OCI-LY7 (cell line): Measurements from ENCODE around the gene SLCO4C1. TPM values are rescaled to one million over a fixed set of nuclear protein-coding genes. Genes with fewer than 3 reads are reported as not detected.

Source experiments
- BruUV-seq: library from RNA; stranded (reverse); fragments of 400-500 nt; replicated peaks from 2 replicates; lab custom pipeline; 2021; lab: Mats Ljungman, UMichigan
- CTCF ChIA-PET: fragments of 300-600 bp; sonication (Branson Sonifier 250); formaldehyde crosslinking; loops from one replicate; lab custom pipeline; 2022; ENCODE audit warnings: antibody characterized with exemption; ENCODE audit not compliant: unreplicated experiment; lab: Charles Lee
- POLR2A ChIA-PET: fragments of 300-600 bp; sonication (Branson Sonifier 250); formaldehyde crosslinking; loops from one replicate; lab custom pipeline; 2022; ENCODE audit warnings: antibody characterized with exemption; lab: Charles Lee
- DNase-seq: peaks from one replicate; pipeline ENCODE4 v3.0.0-alpha.2; 2015; ENCODE audit warnings: low spot score
- H2AFZ ChIP-seq: fragments of 200-600 bp; sonication (generic), shearing (Covaris generic); 2 replicates; pipeline ENCODE4 v1.6.1; 2014; ENCODE audit warnings: mild to moderate bottlenecking, antibody characterized with exemption, low read length, moderate library complexity
- H3K27ac ChIP-seq: fragments of 200-600 bp; sonication (generic); 2 replicates; pipeline ENCODE4 v1.5.1; 2014; ENCODE audit warnings: mixed run types, low read depth, mild to moderate bottlenecking, moderate library complexity, low read length, inconsistent platforms; ENCODE audit not compliant: poor library complexity, severe bottlenecking
- H3K36me3 ChIP-seq: fragments of 200-600 bp; sonication (generic); 2 replicates; pipeline ENCODE4 v1.6.1; 2014; ENCODE audit warnings: mild to moderate bottlenecking, antibody characterized with exemption, low read length, moderate library complexity, mixed read lengths; ENCODE audit not compliant: insufficient read depth
- H3K4me1 ChIP-seq: fragments of 200-600 bp; sonication (generic); 2 replicates; pipeline ENCODE4 v1.5.1; 2014; ENCODE audit warnings: mild to moderate bottlenecking, low read length; ENCODE audit not compliant: insufficient read depth, poor library complexity, severe bottlenecking
- H3K4me2 ChIP-seq: fragments of 200-600 bp; sonication (generic); 2 replicates; pipeline ENCODE4 v1.6.1; 2014; ENCODE audit warnings: mild to moderate bottlenecking, low read length
- H3K4me3 ChIP-seq: fragments of 200-600 bp; sonication (generic); 2 replicates; pipeline ENCODE4 v1.5.1; 2014; ENCODE audit warnings: mild to moderate bottlenecking, low read depth, low read length; ENCODE audit not compliant: poor library complexity, severe bottlenecking
- H3K79me2 ChIP-seq: fragments of 200-600 bp; sonication (generic); 2 replicates; pipeline ENCODE4 v1.6.1; 2016; ENCODE audit warnings: low read depth, mild to moderate bottlenecking, low read length, moderate library complexity, mixed read lengths; ENCODE audit not compliant: insufficient read depth
- H3K9me2 ChIP-seq: fragments of 200-600 bp; sonication (generic); 2 replicates; pipeline ENCODE4 v1.6.1; 2016; ENCODE audit warnings: mild to moderate bottlenecking, low read length, mixed read lengths; ENCODE audit not compliant: insufficient read depth
- H3K9me3 ChIP-seq: fragments of 200-600 bp; sonication (generic); 2 replicates; pipeline ENCODE4 v1.6.1; 2014; ENCODE audit warnings: mild to moderate bottlenecking, mixed run types, low read length, mixed read lengths
- H4K20me1 ChIP-seq: fragments of 200-600 bp; sonication (generic); 2 replicates; pipeline ENCODE4 v1.6.1; 2014; ENCODE audit warnings: mild to moderate bottlenecking, antibody characterized with exemption, low read length, moderate library complexity, mixed read lengths; ENCODE audit not compliant: insufficient read depth
- CTCF ChIP-seq: fragments of 200-600 bp; sonication (generic); conservative IDR thresholded peaks from 2 replicates; pipeline ENCODE4 v1.5.1; 2014; ENCODE audit warnings: mild to moderate bottlenecking, antibody characterized with exemption, low read length, moderate library complexity, mixed read lengths
- EZH2phosphoT487 ChIP-seq: fragments of 200-600 bp; sonication (generic); IDR thresholded peaks from 2 replicates; pipeline ENCODE4 v1.6.1; 2018; ENCODE audit warnings: low read depth, borderline replicate concordance, mild to moderate bottlenecking, mixed run types, antibody characterized with exemption, low read length, moderate library complexity, mixed read lengths
- intact Hi-C: fragments of 100-400 bp; cut with micrococcal nuclease; formaldehyde crosslinking; loops from one replicate; pipeline ENCODE4 v1.10.0; 2022; ENCODE audit not compliant: unreplicated experiment
- total RNA-seq, 2 experiments: library from RNA; depleted of rRNA in 1 of 2; stranded (reverse); fragments of >200 nt in 1 of 2; shearing (Covaris generic) in 1 of 2; gene quantifications; 2 replicates each; pipeline ENCODE4 v1.2.3, GENCODE V29; 2014 to 2022

The SLCO4C1 gene
- total RNA-seq, 2 experiments from 2014 or later, result not detected

GRCh38 chr5:102314328-102314727 is 18.2 kb upstream of the SLCO4C1 start:
- no peaks in the 10 kb centered on the region for H4K20me1 ChIP-seq
- ChIA-PET POLR2A (interaction anchor here (0.6 kb wide), 1 partner anchor 32 kb away, joined by 3 read pairs; no protein-coding TSS in a partner anchor), CTCF (no interaction called here)
- no peak overlapping the region for H3K4me2 ChIP-seq
- BruUV-seq, result no TSS peak
- intact Hi-C loops, result no loop called here
- no peaks in the 10 kb centered on the region for H3K9me2 ChIP-seq
- H3K36me3 ChIP-seq, result no peaks in the 10 kb centered on the region
- no peak for TF ChIP-seq CTCF
- TF ChIP-seq EZH2phosphoT487, result no peak
- no peak overlapping the region for H3K27ac ChIP-seq
- H3K4me3 ChIP-seq, result no peak overlapping the region
- DNase-seq, result no peak
- no peaks in the 10 kb centered on the region for H3K9me3 ChIP-seq
- H2AFZ ChIP-seq, result no peak overlapping the region
- H3K4me1 ChIP-seq, result no peaks in the 10 kb centered on the region
- no peaks in the 10 kb centered on the region for H3K79me2 ChIP-seq

- TF ChIP-seq CTCF (no peak), EZH2phosphoT487 (no peak)
- CTCF ChIA-PET, result no interaction called here
Observed at GRCh38 chr5:102313912-102314311, 17.8 kb upstream of the SLCO4C1 start.

GRCh38 chr5:102312586-102313370 is 16.7 kb upstream of the SLCO4C1 start:
- no peak overlapping the region for H3K27ac ChIP-seq
- H3K4me2 ChIP-seq, result no peak overlapping the region
- no peaks in the 10 kb centered on the region for H4K20me1 ChIP-seq
- BruUV-seq, result no TSS peak
- ChIA-PET POLR2A (interaction anchor here (0.7 kb wide), 1 partner anchor 204 kb away, joined by 3 read pairs; no protein-coding TSS in a partner anchor), CTCF (no interaction called here)
- H3K4me1 ChIP-seq, result no peaks in the 10 kb centered on the region
- no peak for DNase-seq
- no peaks in the 10 kb centered on the region for H3K9me2 ChIP-seq
- H3K79me2 ChIP-seq, result no peaks in the 10 kb centered on the region
- no peaks in the 10 kb centered on the region for H3K9me3 ChIP-seq
- no peak overlapping the region for H2AFZ ChIP-seq
- no peaks in the 10 kb centered on the region for H3K36me3 ChIP-seq
- no peak overlapping the region for H3K4me3 ChIP-seq
- TF ChIP-seq CTCF (no peak), EZH2phosphoT487 (no peak)
- intact Hi-C loops, result no loop called here

More at GRCh38 chr5:102313912-102314311, 17.8 kb upstream of the SLCO4C1 start:
- no TSS peak for BruUV-seq
- DNase-seq, result no peak
- no peak overlapping the region for H2AFZ ChIP-seq
- H4K20me1 ChIP-seq, result no peaks in the 10 kb centered on the region
- H3K36me3 ChIP-seq, result no peaks in the 10 kb centered on the region
- H3K9me3 ChIP-seq, result no peaks in the 10 kb centered on the region
- no peaks in the 10 kb centered on the region for H3K79me2 ChIP-seq
- POLR2A ChIA-PET, result interaction anchor here (0.6 kb wide), 1 partner anchor 31 kb away, joined by 3 read pairs; no protein-coding TSS in a partner anchor
- H3K27ac ChIP-seq, result no peak overlapping the region
- no peak overlapping the region for H3K4me2 ChIP-seq
- H3K9me2 ChIP-seq, result no peaks in the 10 kb centered on the region
- intact Hi-C loops, result no loop called here
- H3K4me1 ChIP-seq, result no peaks in the 10 kb centered on the region
- H3K4me3 ChIP-seq, result no peak overlapping the region
